SK-N-DZ (cell line): Measurements from ENCODE around the gene ASB6.
A peak's percentile ranks its signal among the peaks of the same experiment; 100 is the strongest.

Source experiments
- DNase-seq: peaks from one replicate; pipeline ENCODE4 v3.0.0-alpha.2; 2015; ENCODE audit warnings: low spot score

The ASB6 gene

GRCh38 chr9:129587487-129588262 is 54.3 kb downstream of the ASB6 start:
- DNase-seq = peak; percentile 84

- peak; percentile 64 for DNase-seq
Observed at GRCh38 chr9:129586685-129587084, 55.3 kb downstream of the ASB6 start.

GRCh38 chr9:129586245-129586644 is 55.7 kb downstream of the ASB6 start:
- DNase-seq = no peak

GRCh38 chr9:129585352-129585751 is 56.6 kb downstream of the ASB6 start:
- DNase-seq = no peak
